CD4-positive, alpha-beta T cell treated with Interleukin-6 at 100 ng/mL for 8 hours (primary cell): ENCODE data around the gene SLC39A2.
"Not testable (repeated sequence)": the region's sequence is repeated elsewhere in the genome, so short reads cannot be mapped to it uniquely, and the experiment has no call there.

Experiments used
- DNase-seq: peaks from one replicate; pipeline ENCODE4 v3.0.0-alpha.2; 2020; ENCODE audit warnings: mixed read lengths, low spot score

The SLC39A2 gene

DNA sequence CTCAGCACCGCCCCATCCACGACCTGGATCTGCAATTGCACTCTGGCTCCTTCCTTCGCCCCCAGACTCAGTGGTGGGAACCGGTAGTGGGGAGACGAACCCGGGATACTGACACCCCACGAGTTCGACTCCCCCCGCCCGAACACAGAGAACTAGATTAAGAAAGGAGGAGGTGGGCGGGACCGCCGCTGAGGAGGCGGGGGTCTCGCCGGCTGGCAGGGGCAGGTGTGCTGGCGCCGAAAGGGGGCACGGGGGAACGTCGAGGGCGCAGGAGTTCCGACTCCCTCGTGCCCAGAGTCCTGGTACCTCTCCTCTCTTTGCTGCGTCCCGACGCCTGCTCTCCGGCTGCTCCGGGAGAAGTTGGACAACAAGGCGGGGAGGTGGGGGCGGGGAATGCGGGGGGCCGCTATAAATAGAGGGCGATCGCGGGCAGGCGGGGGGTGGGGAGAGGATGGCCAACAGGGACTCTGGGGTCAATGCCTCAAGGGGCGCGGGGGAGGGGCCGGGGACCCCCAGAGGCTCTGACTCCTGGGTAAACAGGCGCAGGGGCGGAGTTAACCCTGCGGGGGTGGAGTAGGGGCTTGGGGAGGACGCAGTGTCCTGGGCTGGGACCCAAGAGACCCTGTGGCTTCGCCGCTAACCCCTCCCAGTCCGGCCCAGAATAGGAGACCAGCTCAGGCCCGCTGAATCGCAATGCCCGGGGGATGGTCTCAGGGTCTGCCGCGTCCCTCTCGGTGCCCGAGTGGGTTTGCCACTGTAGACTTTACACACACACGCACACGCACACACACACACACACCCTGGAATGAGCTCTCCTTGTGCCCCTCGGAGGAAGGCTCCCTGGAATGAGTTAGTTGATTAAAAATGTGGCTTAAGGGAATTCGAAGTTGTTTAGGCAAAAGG, 26.5 kb downstream of the SLC39A2 start:
- no peak for DNase-seq

DNA sequence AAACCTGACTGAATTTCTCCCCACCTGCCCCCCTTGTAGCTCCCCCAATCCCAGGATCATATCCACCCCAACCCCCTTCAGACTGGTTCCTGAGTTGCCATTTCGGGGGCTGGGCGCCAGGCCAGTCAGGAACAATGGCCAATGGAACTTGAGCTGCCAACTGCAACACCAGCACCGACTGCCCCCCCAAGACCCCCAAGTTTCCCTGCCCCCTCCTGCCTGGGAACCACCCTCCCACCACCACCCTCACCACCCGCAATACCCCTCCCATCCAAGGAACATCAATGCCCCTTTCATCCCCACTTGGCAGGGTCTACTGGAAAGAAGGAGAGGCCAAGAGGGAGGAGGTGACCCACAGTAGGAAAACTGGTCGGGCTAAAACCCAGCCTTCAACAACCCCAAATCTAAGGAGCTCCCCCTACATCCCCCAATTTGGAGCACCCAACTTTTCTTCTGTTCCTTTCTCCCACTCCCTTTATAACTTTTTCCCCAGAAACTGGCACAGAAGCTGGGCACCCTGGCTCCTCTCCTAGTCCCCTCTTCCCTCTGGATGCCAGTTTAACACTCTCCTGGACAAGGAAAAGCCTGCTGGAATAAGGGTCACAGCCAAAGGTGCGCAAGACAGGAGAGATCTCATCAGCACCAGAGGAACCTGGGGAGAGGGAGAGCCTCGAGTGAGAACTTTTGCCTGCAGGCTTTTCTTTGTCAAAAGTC, 27.3 kb downstream of the SLC39A2 start:
- DNase-seq = no peak

- DNase-seq = no peak
Measured at GRCh38 chr14:21026988-21027315, 27.9 kb downstream of the SLC39A2 start.

- no peak for DNase-seq
Measured at GRCh38 chr14:21029917-21030316, 30.8 kb downstream of the SLC39A2 start, which contains the start of gene TPPP2. TSS of gene TPPP2 (plus strand) at chr14:21030217. CDS start at chr14:21030582, 365 bp downstream.

DNA sequence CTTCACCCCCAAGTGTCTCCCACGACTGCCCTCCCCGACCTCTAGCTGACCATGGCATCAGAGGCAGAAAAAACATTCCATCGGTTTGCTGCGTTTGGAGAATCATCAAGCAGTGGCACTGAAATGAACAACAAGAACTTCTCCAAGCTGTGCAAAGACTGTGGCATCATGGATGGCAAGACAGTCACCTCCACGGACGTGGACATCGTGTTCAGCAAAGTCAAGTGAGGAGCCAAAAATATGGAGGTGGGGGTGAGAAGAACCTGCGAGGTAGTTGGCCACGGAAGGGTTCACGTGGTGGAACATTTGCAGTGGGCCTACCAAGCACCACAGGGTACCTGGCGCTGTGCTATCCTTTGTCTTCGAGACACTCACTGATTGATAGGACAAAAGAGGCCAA, 31.4 kb downstream of the SLC39A2 start:
- no peak for DNase-seq

GRCh38 chr14:21032326-21033132, 33.4 kb downstream of the SLC39A2 start:
- no peak for DNase-seq

DNA sequence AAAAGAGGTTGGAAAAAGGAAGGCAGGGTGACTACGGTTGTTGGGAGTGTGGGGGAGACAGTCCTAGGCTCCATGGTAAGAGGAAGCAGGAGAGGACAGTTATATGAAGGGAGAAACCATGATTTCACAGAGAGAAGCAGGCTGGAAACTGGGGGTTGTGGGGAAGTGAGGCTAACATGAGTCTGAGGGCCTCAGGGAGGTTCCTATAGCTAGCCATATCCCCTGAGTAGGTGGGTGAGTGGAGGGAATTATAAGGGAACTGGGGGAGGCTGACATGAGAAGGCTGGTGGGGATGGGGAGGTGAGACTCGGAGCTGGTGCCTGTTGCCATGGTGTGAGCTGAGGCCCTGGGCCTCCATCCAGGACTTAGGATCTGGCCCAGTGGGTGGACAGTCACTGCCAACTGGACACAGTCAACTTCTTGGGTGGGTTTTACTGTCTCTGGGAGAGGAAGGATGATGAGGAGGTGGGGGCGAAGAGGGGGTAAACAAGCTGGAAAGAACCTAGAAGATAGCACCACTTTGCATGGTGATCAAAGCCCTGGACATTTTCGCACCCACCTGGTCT, 34.1 kb downstream of the SLC39A2 start:
- DNase-seq = no peak

DNA sequence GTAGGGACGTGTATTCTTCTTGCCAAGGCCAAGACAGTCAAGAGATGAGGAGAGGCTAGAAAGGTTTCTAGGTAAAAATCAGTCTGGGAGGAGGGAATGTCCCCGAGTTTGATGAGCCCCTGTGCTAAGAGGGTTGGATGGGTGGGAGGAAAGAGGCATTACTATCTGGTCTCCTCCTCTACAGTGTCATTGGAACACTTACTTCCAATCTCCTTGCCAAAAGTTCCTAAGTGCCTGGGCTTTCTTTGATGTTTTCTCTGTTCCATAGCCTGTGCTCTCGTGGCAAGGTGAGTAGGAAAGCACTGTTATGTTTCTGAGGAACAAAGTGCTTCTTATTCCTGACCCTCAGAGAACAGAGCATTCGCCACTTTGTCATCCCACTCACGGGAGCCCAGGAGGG, 35.6 kb downstream of the SLC39A2 start, which contains the start of gene RNASE13:
RNASE13 (minus strand) TSS at position 101 of the 400 bp plus-strand sequence. CDS start 519 bp downstream, outside the sequence.
- DNase-seq = no peak

DNA sequence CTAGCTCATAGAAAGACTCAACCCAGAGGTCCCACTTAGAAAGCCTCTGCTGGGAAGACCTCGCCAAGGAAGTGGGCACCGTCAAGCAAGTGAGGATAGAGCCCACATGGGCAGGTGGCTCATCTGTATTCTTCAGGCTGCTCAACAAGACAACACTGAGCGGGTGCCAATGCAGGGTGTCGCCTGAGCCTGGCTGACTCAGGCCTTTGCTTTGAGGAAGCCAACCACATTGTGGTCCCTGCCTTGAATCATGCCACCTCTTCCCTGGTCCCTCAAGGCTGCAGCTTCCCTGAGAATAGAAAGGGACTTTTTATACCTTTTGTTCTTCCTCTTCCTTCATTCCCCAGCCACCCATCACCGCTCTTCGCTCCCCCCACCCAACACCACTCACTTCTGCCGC, 37.7 kb downstream of the SLC39A2 start:
- DNase-seq = no peak

- no peak for DNase-seq
Measured at GRCh38 chr14:21037156-21037555, 38.1 kb downstream of the SLC39A2 start.

DNA sequence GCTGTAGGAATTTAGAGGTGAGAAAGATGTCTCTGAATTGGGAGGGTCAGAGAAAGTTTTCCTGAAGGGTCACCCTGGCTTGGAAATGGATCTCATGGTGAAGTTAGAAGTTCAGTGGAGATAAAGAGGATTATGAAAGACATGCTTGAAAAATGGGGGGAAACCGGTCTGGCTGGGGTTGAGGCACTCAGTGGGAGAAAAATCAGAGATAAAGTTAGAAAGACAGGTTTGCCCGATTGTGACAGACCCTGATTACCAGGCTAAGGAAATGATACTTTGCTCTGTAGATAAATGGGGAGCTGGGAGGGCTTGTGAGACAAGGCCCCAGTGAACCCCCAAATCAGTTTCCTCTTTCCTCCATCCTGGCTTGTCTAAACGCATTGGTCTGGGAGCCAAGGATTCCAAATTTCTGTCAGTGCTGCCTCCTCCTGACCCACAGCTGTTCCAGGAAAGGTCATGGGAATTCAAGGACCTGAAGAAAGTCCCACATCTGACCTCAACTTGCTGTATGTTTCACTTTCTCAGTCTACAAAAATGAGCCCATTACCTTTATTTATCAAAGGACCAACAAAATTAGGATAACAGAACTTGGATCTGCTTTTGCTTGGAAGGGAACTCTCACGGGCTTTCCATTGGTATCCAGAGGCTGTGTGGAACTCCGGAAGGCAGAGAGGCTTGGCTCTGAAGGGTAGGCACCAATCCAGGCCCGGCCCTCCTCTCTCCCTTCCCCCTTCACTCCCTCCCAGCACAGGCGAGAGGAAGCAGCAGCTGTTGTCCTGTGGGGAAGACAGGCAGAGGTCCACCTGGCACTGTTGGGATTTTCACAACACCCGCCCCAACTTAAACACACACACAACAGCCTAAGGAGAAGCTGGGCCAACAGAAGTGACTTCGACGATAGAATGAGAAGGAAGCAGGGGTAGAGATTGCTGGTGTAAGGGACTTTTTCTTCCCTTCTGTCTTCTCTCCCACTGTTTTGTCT, 39.6 kb downstream of the SLC39A2 start:
- no peak for DNase-seq

GRCh38 chr14:21039585-21040369, 40.7 kb downstream of the SLC39A2 start:
- DNase-seq = peak; percentile 41

DNA sequence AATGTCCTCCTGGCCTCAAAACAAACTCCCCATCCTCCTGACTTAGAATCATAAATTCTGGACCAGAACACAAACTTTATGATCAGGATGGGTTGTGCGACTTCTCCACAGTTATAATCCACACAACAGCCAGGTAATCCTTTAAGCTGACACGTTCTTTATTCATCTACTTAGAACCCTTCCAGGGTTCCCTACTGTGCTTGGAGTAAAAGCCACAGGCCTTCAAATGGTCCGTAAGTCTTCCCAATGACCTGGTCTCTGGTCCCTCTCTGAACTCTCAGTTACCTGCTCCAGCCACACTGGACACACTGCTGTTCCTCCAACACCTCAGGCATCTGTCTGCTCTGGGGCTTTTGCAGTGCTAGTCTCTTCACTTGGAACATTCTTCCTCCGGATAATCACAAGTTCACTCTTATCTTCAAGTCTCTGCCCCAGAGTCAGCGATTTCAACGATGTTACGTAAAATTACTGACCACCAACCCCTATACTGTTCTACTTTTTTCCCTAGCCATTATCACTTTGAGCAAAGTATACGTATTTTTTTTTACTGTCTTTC, 41.4 kb downstream of the SLC39A2 start:
- DNase-seq = no peak

GRCh38 chr14:21040941-21041340, 41.8 kb downstream of the SLC39A2 start:
- not testable (repeated sequence) for DNase-seq

DNA sequence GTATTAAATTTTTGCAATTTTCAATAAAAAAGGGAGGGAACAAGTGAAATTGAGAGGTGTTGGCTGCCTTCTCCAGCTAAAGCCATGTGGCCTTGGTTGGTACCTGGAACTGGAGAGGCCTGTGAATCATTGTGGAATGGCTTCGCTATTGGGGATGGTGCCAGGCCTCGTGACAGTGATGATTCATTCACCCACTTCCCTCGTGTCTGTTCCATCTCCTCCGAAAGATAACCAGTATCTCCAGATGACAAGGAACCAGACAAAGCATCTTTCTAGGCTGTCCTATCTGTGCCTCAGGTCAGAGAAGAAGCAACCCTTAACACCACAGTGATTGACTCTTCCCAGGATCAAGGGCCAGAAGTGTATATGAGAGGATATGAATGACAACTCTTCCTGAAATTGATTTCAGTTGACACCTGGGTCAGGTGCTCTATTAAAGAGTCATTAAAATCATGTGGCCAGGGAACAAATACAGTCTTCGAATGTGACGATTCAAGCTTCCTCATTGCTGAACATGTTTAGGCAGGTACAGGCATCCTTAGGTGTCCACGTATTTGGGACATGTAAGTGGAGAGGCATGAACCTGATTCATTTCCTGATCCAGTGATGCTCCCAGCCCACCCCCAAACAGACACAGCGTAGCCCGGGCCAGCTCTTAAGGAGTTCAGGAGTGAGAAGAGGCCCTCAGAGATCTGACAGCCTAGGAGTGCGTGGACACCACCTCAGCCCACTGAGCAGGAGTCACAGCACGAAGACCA, 42.8 kb downstream of the SLC39A2 start, which contains the start of gene RNASE7:
RNASE7 (plus strand) TSS at position 687 of the 758 bp plus-strand sequence. CDS start 631 bp downstream, outside the sequence.
- no peak for DNase-seq

DNA sequence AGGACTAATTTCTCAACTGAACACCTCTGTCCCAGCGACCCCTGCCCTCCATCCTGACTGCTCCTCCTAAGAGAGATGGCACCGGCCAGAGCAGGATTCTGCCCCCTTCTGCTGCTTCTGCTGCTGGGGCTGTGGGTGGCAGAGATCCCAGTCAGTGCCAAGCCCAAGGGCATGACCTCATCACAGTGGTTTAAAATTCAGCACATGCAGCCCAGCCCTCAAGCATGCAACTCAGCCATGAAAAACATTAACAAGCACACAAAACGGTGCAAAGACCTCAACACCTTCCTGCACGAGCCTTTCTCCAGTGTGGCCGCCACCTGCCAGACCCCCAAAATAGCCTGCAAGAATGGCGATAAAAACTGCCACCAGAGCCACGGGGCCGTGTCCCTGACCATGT, 43.8 kb downstream of the SLC39A2 start:
- no peak for DNase-seq

- DNase-seq = no peak
Measured at GRCh38 chr14:21043387-21043973, 44.4 kb downstream of the SLC39A2 start.

DNA sequence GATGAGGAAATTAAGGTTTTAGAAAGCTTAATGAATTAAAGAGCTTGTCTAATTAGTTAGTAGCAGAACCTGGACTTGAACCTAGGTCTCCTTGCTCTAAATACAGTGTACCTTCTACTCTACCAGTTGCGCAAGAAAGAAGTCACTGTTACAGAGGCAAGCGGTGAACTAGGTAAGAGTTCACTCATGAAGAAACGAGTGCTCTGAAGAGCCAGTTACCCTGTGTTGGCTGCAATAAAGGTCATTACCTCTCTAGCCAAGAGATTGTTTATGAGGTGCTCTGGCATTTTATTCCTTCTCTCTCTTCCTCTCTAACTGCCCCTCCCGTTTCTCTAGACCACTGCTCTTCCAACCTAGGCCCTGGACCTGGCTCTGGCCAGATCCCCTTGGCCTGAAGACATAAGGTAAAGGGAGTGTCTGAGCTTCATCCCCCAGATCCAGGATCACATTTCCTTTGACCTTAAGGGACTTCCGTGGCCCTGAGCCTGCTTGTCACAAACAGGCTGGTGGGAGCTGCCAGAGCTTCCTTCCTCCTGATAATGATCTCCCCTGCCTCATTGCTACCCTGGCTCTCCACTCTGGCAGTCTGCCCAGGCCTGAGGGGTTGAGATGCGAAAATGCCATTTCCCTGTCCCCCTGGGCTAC, 45.0 kb downstream of the SLC39A2 start:
- DNase-seq = no peak
